GM12878 (cell line): Measurements from ENCODE around the gene ABHD2. TPM values are rescaled to one million over a fixed set of nuclear protein-coding genes. Genes with fewer than 3 reads are reported as not detected.

ENCODE experiments used
- ATAC-seq: fragments of 200-7000 bp; cut with Tn5 transposase; 3 replicates; pipeline ENCODE4 v1.9.1; 2020; ENCODE audit warnings: mild to moderate bottlenecking, moderate library complexity
- BruUV-seq: library from RNA; stranded (reverse); fragments of 400-500 nt; replicated peaks from 2 replicates; lab custom pipeline; 2021; lab: Mats Ljungman, UMichigan
- CTCF ChIA-PET: fragments of 300-600 bp; sonication (Branson Sonifier 250); formaldehyde crosslinking; extraction: SDS; loops from one replicate; lab custom pipeline; 2021; ENCODE audit warnings: inconsistent platforms; lab: Yijun Ruan, JAX
- POLR2A ChIA-PET: fragments of 350-600 bp; formaldehyde crosslinking; extraction: SDS; loops from one replicate; lab custom pipeline; 2021; ENCODE audit warnings: inconsistent platforms; lab: Charles Lee
- RAD21 ChIA-PET: fragments of 300-600 bp; sonication (Branson Sonifier 250); formaldehyde crosslinking; loops from one replicate; lab custom pipeline; 2023; ENCODE audit warnings: antibody characterized with exemption; ENCODE audit not compliant: unreplicated experiment; lab: Charles Lee
- SMC1A ChIA-PET: fragments of 300-600 bp; sonication (Branson Sonifier 250); formaldehyde crosslinking; loops from one replicate; lab custom pipeline; 2023; ENCODE audit not compliant: unreplicated experiment, uncharacterized antibody; lab: Charles Lee
- DNase-seq: peaks from one replicate; pipeline ENCODE4 v3.0.0-alpha.2; 2011; ENCODE audit warnings: low read depth, low spot score
- FAIRE-seq: peaks from 3 replicates; lab custom pipeline; 2011; peaks lifted over from hg19 to GRCh38; lab: Jason Lieb, UNC
- H2AFZ ChIP-seq: 2 replicates; pipeline ENCODE4 v1.6.0; 2011; ENCODE audit warnings: low read depth, low read length, control low read depth; ENCODE audit not compliant: control insufficient read depth
- H3K27ac ChIP-seq: 2 replicates; pipeline ENCODE4 v1.5.1; 2011; ENCODE audit warnings: control low read depth; ENCODE audit not compliant: control insufficient read depth, insufficient read depth
- H3K27me3 ChIP-seq, 2 experiments: replicated peaks in 1 of 2; 2 replicates each; pipeline versions ENCODE4 v1.6.0 to v1.6.1; 2011; ENCODE audit warnings: low read length in 1 of 2; ENCODE audit not compliant: control insufficient read depth in 2 of 2, insufficient read depth in 2 of 2
- H3K36me3 ChIP-seq, 2 experiments: 2 replicates each; pipeline ENCODE4 v1.5.1; 2011; ENCODE audit warnings: low read length in 1 of 2; ENCODE audit not compliant: control insufficient read depth in 2 of 2, insufficient read depth in 2 of 2
- H3K4me1 ChIP-seq: 2 replicates; pipeline ENCODE4 v1.6.1; 2011; ENCODE audit warnings: mild to moderate bottlenecking, low read length, moderate library complexity, mixed read lengths; ENCODE audit not compliant: control insufficient read depth, insufficient read depth
- H3K4me2 ChIP-seq: 2 replicates; pipeline ENCODE4 v1.6.0; 2011; ENCODE audit warnings: control low read depth; ENCODE audit not compliant: control insufficient read depth, insufficient read depth
- H3K4me3 ChIP-seq: fragments of 200-600 bp; sonication (generic); 2 replicates; pipeline ENCODE4 v1.5.1; 2016
- H3K79me2 ChIP-seq: 2 replicates; pipeline ENCODE4 v1.6.0; 2011; ENCODE audit warnings: low read length; ENCODE audit not compliant: control insufficient read depth, insufficient read depth
- H3K9ac ChIP-seq: 2 replicates; pipeline ENCODE4 v1.8.0; 2011; ENCODE audit warnings: low read length, control low read depth, mixed read lengths; ENCODE audit not compliant: control insufficient read depth, insufficient read depth
- H3K9me3 ChIP-seq: replicated peaks from 3 replicates; pipeline ENCODE4 v1.5.1; 2011; ENCODE audit warnings: mild to moderate bottlenecking, low read length; ENCODE audit not compliant: control insufficient read depth, insufficient read depth
- H4K20me1 ChIP-seq: 2 replicates; pipeline ENCODE4 v1.6.0; 2011; ENCODE audit not compliant: control insufficient read depth, insufficient read depth
- BMI1 ChIP-seq: fragments of 450-650 bp; IDR thresholded peaks from 2 replicates; pipeline ENCODE4 v1.6.1; 2016; ENCODE audit warnings: mild to moderate bottlenecking, moderate library complexity, borderline replicate concordance
- CEBPZ ChIP-seq: fragments of 150-350 bp; IDR thresholded peaks from 2 replicates; pipeline ENCODE4 v1.6.1; 2016; ENCODE audit warnings: low read depth, low read length
- E2F4 ChIP-seq: IDR thresholded peaks from 2 replicates; pipeline ENCODE4 v1.6.1; 2012; ENCODE audit warnings: low read depth, low read length, improper control_type of control experiment
- EED ChIP-seq: sonication (generic); IDR thresholded peaks from 2 replicates; pipeline ENCODE4 v1.6.1; 2016; ENCODE audit warnings: antibody characterized with exemption, low read depth
- ETV6 ChIP-seq, 2 experiments: fragments of 450-650 bp in 1 of 2; IDR thresholded peaks in 1 of 2; conservative IDR thresholded peaks in 1 of 2; 2 replicates each; pipeline ENCODE4 v1.6.1; 2014; ENCODE audit warnings: antibody characterized with exemption in 1 of 2, borderline replicate concordance in 1 of 2, low read depth in 1 of 2, mild to moderate bottlenecking in 1 of 2, moderate library complexity in 1 of 2
- EZH2 ChIP-seq: IDR thresholded peaks from 2 replicates; pipeline ENCODE4 v1.6.1; 2012; ENCODE audit warnings: low read depth, mild to moderate bottlenecking, control low read depth, inconsistent platforms, low read length, borderline replicate concordance; ENCODE audit not compliant: control insufficient read depth
- FOXK2 ChIP-seq: fragments of 450-650 bp; IDR thresholded peaks from 2 replicates; pipeline ENCODE4 v1.6.1; 2017; ENCODE audit warnings: mild to moderate bottlenecking, moderate library complexity
- KAT2A ChIP-seq: conservative IDR thresholded peaks from 2 replicates; pipeline ENCODE4 v1.6.1; 2011; ENCODE audit warnings: low read depth, low read length; ENCODE audit not compliant: control insufficient read depth
- NR2C2 ChIP-seq: IDR thresholded peaks from 2 replicates; pipeline ENCODE4 v1.6.1; 2011; ENCODE audit warnings: borderline replicate concordance, low read depth; ENCODE audit not compliant: control insufficient read depth, insufficient read length
- POU2F2 ChIP-seq: IDR thresholded peaks from 3 replicates; pipeline ENCODE4 v1.6.1; 2011; ENCODE audit warnings: low read depth, mild to moderate bottlenecking, low read length, borderline replicate concordance
- RCOR1 ChIP-seq: conservative IDR thresholded peaks from 2 replicates; pipeline ENCODE4 v1.6.1; 2012; ENCODE audit warnings: low read depth, low read length, improper control_type of control experiment
- SIN3A ChIP-seq: IDR thresholded peaks from 2 replicates; pipeline ENCODE4 v1.6.1; 2012; ENCODE audit warnings: low read depth, low read length, improper control_type of control experiment
- SMARCA5 ChIP-seq: fragments of 450-650 bp; IDR thresholded peaks from 2 replicates; pipeline ENCODE4 v1.6.1; 2017; ENCODE audit warnings: mild to moderate bottlenecking
- SP1 ChIP-seq: IDR thresholded peaks from one replicate; pipeline ENCODE4 v1.6.1; 2011; ENCODE audit warnings: low read depth, low read length
- ZNF274 ChIP-seq: IDR thresholded peaks from one replicate; pipeline ENCODE4 v1.8.0; 2011; ENCODE audit not compliant: insufficient read length, insufficient read depth
- WGBS: methylation state at CpG from one replicate; pipeline ENCODE4 v1.1.6; 2016; ENCODE audit warnings: low lambda C conversion rate; ENCODE audit not compliant: insufficient replicate concordance, insufficient coverage; ENCODE audit errors: missing lambda C conversion rate; 5-methylcytosine and 5-hydroxymethylcytosine counted together
- in situ Hi-C: fragments of 300-500 bp; cut with MboI; formaldehyde crosslinking; loops from 9 replicates; pipeline ENCODE4 v1.14.3; 2018; ENCODE audit warnings: mixed read lengths
- intact Hi-C: fragments of 100-400 bp; cut with micrococcal nuclease; formaldehyde crosslinking; loops from one replicate; pipeline ENCODE4 v1.14.2; 2022; ENCODE audit not compliant: unreplicated experiment
- polyA plus RNA-seq, 11 experiments: library from polyadenylated mRNA; depleted of rRNA in 4 of 11; unstranded in 6 of 11; stranded (reverse) in 5 of 11; fragments of >200 nt; fragmentation: Nextera tagmentation in 4 of 11; fragmentation: Illumina TruSeq in 1 of 11; extraction: Ambion mirVana in 4 of 11; extraction: Trizol in 1 of 11; gene quantifications; 1 replicate in 1 of 11; 2 replicates in 10 of 11; pipeline versions ENCODE4 v1.2.1 to v1.2.3, GENCODE V29; 2011 to 2016; ENCODE audit warnings: inconsistent platforms in 2 of 11, missing spikeins in 2 of 11, low read depth in 1 of 11
- total RNA-seq, 4 experiments: library from RNA; depleted of rRNA in 3 of 4; stranded (reverse); fragments of >200 nt in 3 of 4; fragmentation: Illumina TruSeq in 1 of 4; extraction: Trizol in 1 of 4; gene quantifications; 2 replicates each; pipeline versions ENCODE4 v1.2.1 to v1.2.3, GENCODE V29; 2013 to 2021

ABHD2 gene
- total and polyA plus RNA-seq, 10 of the 15 experiments (the other 5 are each of a cell fraction or from before 2014, with no cell fraction given): 1.2 to 33.6 (median 20.4) TPM

- TF ChIP-seq CEBPZ: no peak
- no peak for TF ChIP-seq EED
- no peak for TF ChIP-seq EZH2
- TF ChIP-seq BMI1: no peak
These were observed 51.6 kb downstream of the ABHD2 start (continued) for GRCh38 chr15:89139613-89140499.

- Histone ChIP-seq H3K4me1 (no peaks in the 10 kb centered on the region), H3K4me3 (no peak overlapping the region), H3K27me3 (no peaks in the 10 kb centered on the region), H3K9ac (no peak overlapping the region), H3K4me2 (no peak overlapping the region), H3K9me3 (no peaks in the 10 kb centered on the region), H3K79me2 (no peaks in the 10 kb centered on the region), H3K27ac (no peak overlapping the region), H3K36me3 (peaks cover 3 to 9% of the 10 kb centered on the region in 2 experiments; a peak in 3 of 4 replicates), H4K20me1 (no peaks in the 10 kb centered on the region; the same call in 1 of the 2 replicates), H2AFZ (no peak overlapping the region)
- WGBS: 72% methylated on average over 4 of the region's 4 CpGs
- ChIA-PET SMC1A (interaction anchor here (0.5 kb wide), 1 partner anchor 60 kb away, joined by 3 read pairs; no protein-coding TSS in a partner anchor), RAD21 (no interaction called here), CTCF (interaction anchor here (0.9 to 1.9 kb wide), 3 partner anchors 10 to 38 kb away, joined by 3 to 5 read pairs (median 5); no protein-coding TSS in a partner anchor), POLR2A (no interaction called here)
- intact Hi-C loops: no loop called here
- in situ Hi-C loops: no loop called here
- FAIRE-seq: no peak
- no peak for DNase-seq
- no peak for ATAC-seq
- BruUV-seq: no TSS peak
- TF ChIP-seq ETV6 (conservative IDR thresholded peaks at IDR 0.05 in 1 of 2, IDR thresholded peaks at IDR 0.05 in 1 of 2; ENCODE audit: borderline replicate concordance in 1 of 2, low read depth in 1 of 2) (no peak), ZNF274 (no peak), SP1 (no peak), RCOR1 (no peak), POU2F2 (no peak), SIN3A (no peak), KAT2A (no peak), SMARCA5 (no peak), NR2C2 (no peak), E2F4 (no peak), FOXK2 (no peak)
These were observed 52.3 kb downstream of the ABHD2 start for GRCh38 chr15:89140595-89140994.
